GM12878 (cell line): ENCODE data around the gene PRKAB2. TPM values are rescaled to one million over a fixed set of nuclear protein-coding genes. Genes with fewer than 3 reads are reported as not detected.

Experiments
- ATAC-seq: fragments of 200-7000 bp; cut with Tn5 transposase; 3 replicates; pipeline ENCODE4 v1.9.1; 2020; ENCODE audit warnings: mild to moderate bottlenecking, moderate library complexity
- BruUV-seq: library from RNA; stranded (reverse); fragments of 400-500 nt; replicated peaks from 2 replicates; lab custom pipeline; 2021; lab: Mats Ljungman, UMichigan
- CTCF ChIA-PET: fragments of 300-600 bp; sonication (Branson Sonifier 250); formaldehyde crosslinking; extraction: SDS; loops from one replicate; lab custom pipeline; 2021; ENCODE audit warnings: inconsistent platforms; lab: Yijun Ruan, JAX
- POLR2A ChIA-PET: fragments of 350-600 bp; formaldehyde crosslinking; extraction: SDS; loops from one replicate; lab custom pipeline; 2021; ENCODE audit warnings: inconsistent platforms; lab: Charles Lee
- RAD21 ChIA-PET: fragments of 300-600 bp; sonication (Branson Sonifier 250); formaldehyde crosslinking; loops from one replicate; lab custom pipeline; 2023; ENCODE audit warnings: antibody characterized with exemption; ENCODE audit not compliant: unreplicated experiment; lab: Charles Lee
- SMC1A ChIA-PET: fragments of 300-600 bp; sonication (Branson Sonifier 250); formaldehyde crosslinking; loops from one replicate; lab custom pipeline; 2023; ENCODE audit not compliant: unreplicated experiment, uncharacterized antibody; lab: Charles Lee
- DNase-seq: peaks from one replicate; pipeline ENCODE4 v3.0.0-alpha.2; 2011; ENCODE audit warnings: low read depth, low spot score
- FAIRE-seq: peaks from 3 replicates; lab custom pipeline; 2011; peaks lifted over from hg19 to GRCh38; lab: Jason Lieb, UNC
- H2AFZ ChIP-seq: 2 replicates; pipeline ENCODE4 v1.6.0; 2011; ENCODE audit warnings: low read depth, low read length, control low read depth; ENCODE audit not compliant: control insufficient read depth
- H3K27ac ChIP-seq: 2 replicates; pipeline ENCODE4 v1.5.1; 2011; ENCODE audit warnings: control low read depth; ENCODE audit not compliant: control insufficient read depth, insufficient read depth
- H3K27me3 ChIP-seq, 2 experiments: replicated peaks in 1 of 2; 2 replicates each; pipeline versions ENCODE4 v1.6.0 to v1.6.1; 2011; ENCODE audit warnings: low read length in 1 of 2; ENCODE audit not compliant: control insufficient read depth in 2 of 2, insufficient read depth in 2 of 2
- H3K36me3 ChIP-seq, 2 experiments: 2 replicates each; pipeline ENCODE4 v1.5.1; 2011; ENCODE audit warnings: low read length in 1 of 2; ENCODE audit not compliant: control insufficient read depth in 2 of 2, insufficient read depth in 2 of 2
- H3K4me1 ChIP-seq: 2 replicates; pipeline ENCODE4 v1.6.1; 2011; ENCODE audit warnings: mild to moderate bottlenecking, low read length, moderate library complexity, mixed read lengths; ENCODE audit not compliant: control insufficient read depth, insufficient read depth
- H3K4me2 ChIP-seq: 2 replicates; pipeline ENCODE4 v1.6.0; 2011; ENCODE audit warnings: control low read depth; ENCODE audit not compliant: control insufficient read depth, insufficient read depth
- H3K4me3 ChIP-seq: fragments of 200-600 bp; sonication (generic); 2 replicates; pipeline ENCODE4 v1.5.1; 2016
- H3K79me2 ChIP-seq: 2 replicates; pipeline ENCODE4 v1.6.0; 2011; ENCODE audit warnings: low read length; ENCODE audit not compliant: control insufficient read depth, insufficient read depth
- H3K9ac ChIP-seq: 2 replicates; pipeline ENCODE4 v1.8.0; 2011; ENCODE audit warnings: low read length, control low read depth, mixed read lengths; ENCODE audit not compliant: control insufficient read depth, insufficient read depth
- H3K9me3 ChIP-seq: replicated peaks from 3 replicates; pipeline ENCODE4 v1.5.1; 2011; ENCODE audit warnings: mild to moderate bottlenecking, low read length; ENCODE audit not compliant: control insufficient read depth, insufficient read depth
- H4K20me1 ChIP-seq: 2 replicates; pipeline ENCODE4 v1.6.0; 2011; ENCODE audit not compliant: control insufficient read depth, insufficient read depth
- E2F4 ChIP-seq: IDR thresholded peaks from 2 replicates; pipeline ENCODE4 v1.6.1; 2012; ENCODE audit warnings: low read depth, low read length, improper control_type of control experiment
- IKZF2 ChIP-seq, 2 experiments: fragments of 450-650 bp; IDR thresholded peaks; 2 replicates each; pipeline ENCODE4 v1.6.1; 2017; ENCODE audit warnings: mild to moderate bottlenecking in 2 of 2, moderate library complexity in 2 of 2
- MLLT1 ChIP-seq: fragments of 450-650 bp; IDR thresholded peaks from 2 replicates; pipeline ENCODE4 v1.6.1; 2016; ENCODE audit warnings: mild to moderate bottlenecking
- MXI1 ChIP-seq: fragments of 150-350 bp; IDR thresholded peaks from 2 replicates; pipeline ENCODE4 v1.6.1; 2011; ENCODE audit warnings: low read depth, mild to moderate bottlenecking, inconsistent platforms, low read length, improper control_type of control experiment
- PAX8 ChIP-seq: fragments of 450-650 bp; IDR thresholded peaks from 2 replicates; pipeline ENCODE4 v1.6.1; 2017; ENCODE audit warnings: mild to moderate bottlenecking, moderate library complexity
- POU2F2 ChIP-seq: IDR thresholded peaks from 3 replicates; pipeline ENCODE4 v1.6.1; 2011; ENCODE audit warnings: low read depth, mild to moderate bottlenecking, low read length, borderline replicate concordance
- RELB ChIP-seq: fragments of 450-650 bp; IDR thresholded peaks from 2 replicates; pipeline ENCODE4 v1.6.1; 2017; ENCODE audit warnings: low read depth, mild to moderate bottlenecking, moderate library complexity
- SMARCA5 ChIP-seq: fragments of 450-650 bp; IDR thresholded peaks from 2 replicates; pipeline ENCODE4 v1.6.1; 2017; ENCODE audit warnings: mild to moderate bottlenecking
- SP1 ChIP-seq: IDR thresholded peaks from one replicate; pipeline ENCODE4 v1.6.1; 2011; ENCODE audit warnings: low read depth, low read length
- WRNIP1 ChIP-seq: IDR thresholded peaks from 2 replicates; pipeline ENCODE4 v1.6.1; 2011; ENCODE audit warnings: low read depth, low read length, improper control_type of control experiment, borderline replicate concordance
- WGBS: methylation state at CpG from one replicate; pipeline ENCODE4 v1.1.6; 2016; ENCODE audit warnings: low lambda C conversion rate; ENCODE audit not compliant: insufficient replicate concordance, insufficient coverage; ENCODE audit errors: missing lambda C conversion rate; 5-methylcytosine and 5-hydroxymethylcytosine counted together
- in situ Hi-C: fragments of 300-500 bp; cut with MboI; formaldehyde crosslinking; loops from 9 replicates; pipeline ENCODE4 v1.14.3; 2018; ENCODE audit warnings: mixed read lengths
- intact Hi-C: fragments of 100-400 bp; cut with micrococcal nuclease; formaldehyde crosslinking; loops from one replicate; pipeline ENCODE4 v1.14.2; 2022; ENCODE audit not compliant: unreplicated experiment
- polyA plus RNA-seq, 11 experiments: library from polyadenylated mRNA; depleted of rRNA in 4 of 11; unstranded in 6 of 11; stranded (reverse) in 5 of 11; fragments of >200 nt; fragmentation: Nextera tagmentation in 4 of 11; fragmentation: Illumina TruSeq in 1 of 11; extraction: Ambion mirVana in 4 of 11; extraction: Trizol in 1 of 11; gene quantifications; 1 replicate in 1 of 11; 2 replicates in 10 of 11; pipeline versions ENCODE4 v1.2.1 to v1.2.3, GENCODE V29; 2011 to 2016; ENCODE audit warnings: inconsistent platforms in 2 of 11, missing spikeins in 2 of 11, low read depth in 1 of 11
- total RNA-seq, 4 experiments: library from RNA; depleted of rRNA in 3 of 4; stranded (reverse); fragments of >200 nt in 3 of 4; fragmentation: Illumina TruSeq in 1 of 4; extraction: Trizol in 1 of 4; gene quantifications; 2 replicates each; pipeline versions ENCODE4 v1.2.1 to v1.2.3, GENCODE V29; 2013 to 2021

Gene PRKAB2
- total and polyA plus RNA-seq, 10 of the 15 experiments (the other 5 are each of a cell fraction or from before 2014, with no cell fraction given) = 2.2 to 26.4 (median 6.7) TPM

GRCh38 chr1:147110434-147110833 is 61.8 kb downstream of the PRKAB2 start:
- TF ChIP-seq SMARCA5 (no peak), PAX8 (no peak), WRNIP1 (no peak), MXI1 (no peak), POU2F2 (no peak), MLLT1 (no peak), E2F4 (no peak), IKZF2 (IDR thresholded peaks at IDR 0.05) (no peak), SP1 (no peak), RELB (no peak)
- H2AFZ ChIP-seq = no peak overlapping the region
- RAD21 ChIA-PET = no interaction called here
- CTCF ChIA-PET = no interaction called here
- H3K4me1 ChIP-seq = no peaks in the 10 kb centered on the region; the same call in 1 of the 2 replicates
- no peak for FAIRE-seq
- no peaks in the 10 kb centered on the region for H4K20me1 ChIP-seq
- in situ Hi-C loops = no loop called here
- no peaks in the 10 kb centered on the region for H3K9me3 ChIP-seq
- no peak for ATAC-seq
- no TSS peak for BruUV-seq
- WGBS = 32% methylated on average over 1 of the region's 1 CpG
- POLR2A ChIA-PET = no interaction called here
- no peak overlapping the region for H3K9ac ChIP-seq
- no peak for DNase-seq
- H3K27me3 ChIP-seq = no peaks in the 10 kb centered on the region
- H3K27ac ChIP-seq = no peak overlapping the region
- H3K4me3 ChIP-seq = no peak overlapping the region
- no peak overlapping the region for H3K4me2 ChIP-seq
- no peaks in the 10 kb centered on the region for H3K36me3 ChIP-seq
- intact Hi-C loops = no loop called here
- H3K79me2 ChIP-seq = no peaks in the 10 kb centered on the region
- SMC1A ChIA-PET = no interaction called here
